Colonic mucosa (tissue), 4 donors: ENCODE results near the gene UCMA. TPM values are rescaled to one million over a fixed set of nuclear protein-coding genes. Genes with fewer than 3 reads are reported as not detected.

Experiments used
- DNase-seq: peaks from one replicate; pipeline ENCODE4 v3.0.0-alpha.2; 2020
- H3K27ac ChIP-seq: fragments of 200-600 bp; one replicate; pipeline ENCODE4 v1.8.0; 2021
- H3K27me3 ChIP-seq: fragments of 200-600 bp; one replicate; pipeline ENCODE4 v1.8.0; 2021
- H3K36me3 ChIP-seq: fragments of 200-600 bp; one replicate; pipeline ENCODE4 v1.8.0; 2021
- H3K4me1 ChIP-seq: fragments of 200-600 bp; one replicate; pipeline ENCODE4 v1.8.0; 2021; ENCODE audit warnings: mild to moderate bottlenecking
- H3K4me3 ChIP-seq: fragments of 200-600 bp; one replicate; pipeline ENCODE4 v1.8.0; 2021
- H3K9ac ChIP-seq, 2 donors: one replicate each; pipeline ENCODE4 v1.7.0; 2013; ENCODE audit warnings: control low read depth in 2 of 2, low read depth in 2 of 2, low read length in 2 of 2
- H3K9me3 ChIP-seq: fragments of 200-600 bp; one replicate; pipeline ENCODE4 v1.8.0; 2021
- intact Hi-C: fragments of 100-400 bp; cut with DNase I; formaldehyde crosslinking; loops from one replicate; pipeline ENCODE4 v1.14.1; 2022
- total RNA-seq, 2 donors: library from RNA; stranded (reverse); fragmentation: NEBNext Ultra II Directional in 1 of 2; extraction: Animal tissue kit (Norgen Biotek cat#: 25700) in 1 of 2; gene quantifications; one replicate each; pipeline ENCODE4 v1.2.1, GENCODE V29; 2021
- TF ChIP-seq, protein P1 (sequence below): fragments of 200-600 bp; IDR thresholded peaks from one replicate; pipeline ENCODE4 v1.8.0; 2022; ENCODE audit warnings: antibody characterized with exemption, mild to moderate bottlenecking
- donor health status: healthy.
- donor health status: DM: no; HTN: no; CAD: no.
- donor health status: DM: no; HTN: no; CAD: no.

UCMA gene
- total RNA-seq, 2 donors from 2014 or later = not detected

DNA sequence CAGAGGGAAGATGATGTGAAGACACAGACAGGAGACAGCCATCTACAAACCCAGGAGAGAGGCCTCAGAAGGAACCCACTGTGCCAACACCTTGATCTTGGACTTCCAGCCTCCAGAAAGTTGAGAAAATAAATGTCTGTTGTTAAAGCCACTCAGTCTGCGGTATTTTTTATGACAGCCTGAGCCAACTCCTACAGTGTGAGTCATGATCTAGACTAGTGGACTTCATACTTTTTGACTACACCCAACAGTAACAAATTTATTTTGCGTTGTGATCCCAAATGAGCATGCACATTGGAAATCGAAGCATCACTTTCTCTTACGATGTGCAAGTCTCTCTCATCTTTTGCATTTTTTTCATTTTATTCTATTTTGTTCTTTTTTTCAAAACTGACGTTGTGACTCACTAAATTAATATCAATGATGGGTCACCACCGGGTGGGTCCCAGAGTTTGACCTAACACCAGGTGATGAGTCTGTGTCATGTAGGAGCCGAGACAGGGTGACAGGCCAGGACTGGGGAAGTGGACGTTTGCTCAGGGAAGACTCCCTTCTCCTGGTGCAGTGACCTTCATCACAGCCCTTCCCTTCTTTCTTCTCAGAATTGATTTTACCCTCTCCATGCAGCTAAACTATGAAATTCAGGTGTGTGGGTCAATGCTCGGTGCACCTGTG, 36.8 kb upstream of the UCMA start:
- Histone ChIP-seq H3K4me1 (no peaks in the 10 kb centered on the region), H3K9me3 (no peaks in the 10 kb centered on the region), H3K9ac (no peak overlapping the region), H3K36me3 (no peaks in the 10 kb centered on the region), H3K4me3 (no peak overlapping the region), H3K27ac (peak overlapping the region; percentile 69), H3K27me3 (no peaks in the 10 kb centered on the region)
- intact Hi-C loops = no loop called here
- TF ChIP-seq, protein P1, sequence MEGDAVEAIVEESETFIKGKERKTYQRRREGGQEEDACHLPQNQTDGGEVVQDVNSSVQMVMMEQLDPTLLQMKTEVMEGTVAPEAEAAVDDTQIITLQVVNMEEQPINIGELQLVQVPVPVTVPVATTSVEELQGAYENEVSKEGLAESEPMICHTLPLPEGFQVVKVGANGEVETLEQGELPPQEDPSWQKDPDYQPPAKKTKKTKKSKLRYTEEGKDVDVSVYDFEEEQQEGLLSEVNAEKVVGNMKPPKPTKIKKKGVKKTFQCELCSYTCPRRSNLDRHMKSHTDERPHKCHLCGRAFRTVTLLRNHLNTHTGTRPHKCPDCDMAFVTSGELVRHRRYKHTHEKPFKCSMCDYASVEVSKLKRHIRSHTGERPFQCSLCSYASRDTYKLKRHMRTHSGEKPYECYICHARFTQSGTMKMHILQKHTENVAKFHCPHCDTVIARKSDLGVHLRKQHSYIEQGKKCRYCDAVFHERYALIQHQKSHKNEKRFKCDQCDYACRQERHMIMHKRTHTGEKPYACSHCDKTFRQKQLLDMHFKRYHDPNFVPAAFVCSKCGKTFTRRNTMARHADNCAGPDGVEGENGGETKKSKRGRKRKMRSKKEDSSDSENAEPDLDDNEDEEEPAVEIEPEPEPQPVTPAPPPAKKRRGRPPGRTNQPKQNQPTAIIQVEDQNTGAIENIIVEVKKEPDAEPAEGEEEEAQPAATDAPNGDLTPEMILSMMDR = no peak
- peak; percentile 45 for DNase-seq

DNA sequence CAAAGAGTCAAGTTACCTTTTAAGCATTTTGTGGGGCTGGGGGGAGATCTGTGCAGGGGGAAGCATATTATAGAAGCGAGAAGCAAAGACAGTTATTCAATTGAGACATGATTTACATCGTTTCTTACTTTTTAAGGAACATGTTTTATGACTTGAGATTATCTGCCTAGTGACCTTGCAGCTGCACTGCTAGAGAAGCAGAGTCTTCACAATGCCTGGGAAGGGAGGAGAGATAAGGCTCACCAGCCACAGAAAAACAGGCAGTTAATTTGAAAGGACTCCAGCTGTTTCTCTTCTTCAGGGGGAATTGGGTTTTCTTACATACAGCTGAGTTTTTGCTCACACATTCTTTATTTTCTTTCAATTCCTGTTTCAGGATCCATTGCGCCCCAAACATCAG, 34.7 kb upstream of the UCMA start:
- Histone ChIP-seq H3K9me3 (no peaks in the 10 kb centered on the region), H3K9ac (no peak overlapping the region), H3K4me1 (no peaks in the 10 kb centered on the region), H3K27ac (no peak overlapping the region), H3K4me3 (no peak overlapping the region), H3K27me3 (no peaks in the 10 kb centered on the region), H3K36me3 (no peaks in the 10 kb centered on the region)
- no peak for DNase-seq
- intact Hi-C loops = no loop called here
- TF ChIP-seq, protein P1 = no peak

GRCh38 chr10:13268310-13268709, 34.1 kb upstream of the UCMA start:
- no peak overlapping the region for H3K27ac ChIP-seq
- H3K27me3 ChIP-seq = no peaks in the 10 kb centered on the region
- H3K4me1 ChIP-seq = no peaks in the 10 kb centered on the region
- intact Hi-C loops = no loop called here
- no peak overlapping the region for H3K9ac ChIP-seq
- no peak for DNase-seq
- no peak overlapping the region for H3K4me3 ChIP-seq
- H3K36me3 ChIP-seq = no peaks in the 10 kb centered on the region
- TF ChIP-seq, protein P1 = no peak
- no peaks in the 10 kb centered on the region for H3K9me3 ChIP-seq

DNA sequence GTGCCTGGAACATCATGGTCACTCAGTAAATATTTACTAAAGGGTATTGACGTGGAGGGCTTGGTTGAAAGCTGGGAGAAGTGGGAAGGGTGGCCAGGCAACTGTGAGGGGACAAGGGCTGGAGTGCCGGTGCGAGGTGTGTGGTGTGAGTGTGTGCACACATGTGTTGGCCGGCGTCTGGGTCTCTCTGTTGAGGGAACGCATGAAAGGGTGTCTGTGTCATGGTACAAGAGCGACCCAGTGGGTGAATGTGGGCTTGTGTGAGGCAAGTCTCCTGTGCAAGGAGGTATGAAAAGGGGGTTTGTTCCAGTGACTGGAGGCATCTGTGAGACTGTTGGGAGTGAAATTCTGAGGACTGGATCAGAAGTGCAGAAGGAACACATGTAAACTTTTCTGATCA, 29.4 kb upstream of the UCMA start:
- no peak overlapping the region for H3K4me3 ChIP-seq
- no peak for DNase-seq
- H3K4me1 ChIP-seq = no peaks in the 10 kb centered on the region
- intact Hi-C loops = no loop called here
- H3K27ac ChIP-seq = no peak overlapping the region
- H3K36me3 ChIP-seq = no peaks in the 10 kb centered on the region
- H3K9ac ChIP-seq = no peak overlapping the region
- H3K9me3 ChIP-seq = no peaks in the 10 kb centered on the region
- TF ChIP-seq, protein P1 = no peak
- no peaks in the 10 kb centered on the region for H3K27me3 ChIP-seq

DNA sequence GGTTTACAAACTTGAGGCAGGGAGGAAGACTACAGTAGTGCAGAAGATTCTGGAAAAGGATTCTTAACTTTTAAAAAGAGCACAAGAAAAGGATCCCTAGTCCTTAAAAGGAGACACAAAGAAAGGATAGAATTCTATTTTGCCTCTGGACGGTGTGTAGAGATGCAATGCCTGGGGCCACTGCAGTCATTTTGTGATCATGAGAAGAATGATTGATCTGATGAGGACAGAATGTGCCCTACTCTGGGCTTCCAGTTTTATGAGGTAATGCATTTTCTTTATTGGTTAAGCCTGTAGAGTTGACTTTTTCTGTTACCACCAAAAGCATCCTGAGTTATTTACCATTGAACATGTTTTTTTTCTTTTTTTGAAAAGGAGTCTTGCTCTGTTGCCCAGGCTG, 28.3 kb upstream of the UCMA start:
- TF ChIP-seq, protein P1 = no peak
- H3K36me3 ChIP-seq = no peaks in the 10 kb centered on the region
- intact Hi-C loops = no loop called here
- no peaks in the 10 kb centered on the region for H3K9me3 ChIP-seq
- no peak overlapping the region for H3K4me3 ChIP-seq
- no peak overlapping the region for H3K27ac ChIP-seq
- H3K27me3 ChIP-seq = no peaks in the 10 kb centered on the region
- H3K9ac ChIP-seq = no peak overlapping the region
- DNase-seq = no peak
- no peaks in the 10 kb centered on the region for H3K4me1 ChIP-seq
